A204.1 (cell line): ENCODE measurements around the gene XIRP2.

Experiments used
- FAIRE-seq: peaks from 2 replicates; lab custom pipeline; 2012; peaks lifted over from hg19 to GRCh38; lab: Jason Lieb, UNC

The XIRP2 gene

GRCh38 chr2:167292430-167293171, 404.3 kb downstream of the XIRP2 start, which contains the start of gene B3GALT1:
Gene B3GALT1, plus strand, starts transcription at chr2:167293001.
- FAIRE-seq = no peak

DNA sequence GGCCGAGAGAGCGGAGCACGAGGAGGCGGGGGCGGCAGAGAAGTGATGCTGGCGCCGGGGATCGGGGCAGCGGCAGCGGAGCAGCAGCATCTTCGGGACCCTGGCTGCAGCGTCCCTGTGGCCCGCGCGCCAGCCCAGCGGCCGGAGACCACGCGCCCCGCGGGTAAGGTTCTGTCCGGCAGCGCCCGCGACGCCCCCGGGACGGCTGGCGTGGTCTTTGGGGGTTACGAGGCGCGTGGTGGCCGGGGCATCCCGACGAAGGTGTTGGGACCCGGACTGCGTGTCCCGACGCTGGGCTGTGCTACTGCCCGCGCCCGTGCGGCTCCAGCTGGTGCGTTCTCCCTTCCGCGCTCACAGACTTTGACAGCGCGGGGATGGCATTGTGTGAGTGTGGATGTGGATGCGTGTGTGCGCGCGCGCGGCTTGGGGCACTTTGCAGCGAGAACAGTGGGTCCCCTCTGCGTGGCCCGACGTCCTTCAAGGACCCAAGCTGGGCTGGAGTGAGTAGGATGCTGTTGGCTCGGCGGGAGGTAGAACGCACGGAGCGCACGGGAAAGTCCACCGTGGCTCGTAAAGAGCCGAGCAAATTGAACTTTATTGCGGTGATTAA, 405.0 kb downstream of the XIRP2 start:
- FAIRE-seq = no peak

GRCh38 chr2:167293943-167294775, 405.9 kb downstream of the XIRP2 start:
- FAIRE-seq = no peak

DNA sequence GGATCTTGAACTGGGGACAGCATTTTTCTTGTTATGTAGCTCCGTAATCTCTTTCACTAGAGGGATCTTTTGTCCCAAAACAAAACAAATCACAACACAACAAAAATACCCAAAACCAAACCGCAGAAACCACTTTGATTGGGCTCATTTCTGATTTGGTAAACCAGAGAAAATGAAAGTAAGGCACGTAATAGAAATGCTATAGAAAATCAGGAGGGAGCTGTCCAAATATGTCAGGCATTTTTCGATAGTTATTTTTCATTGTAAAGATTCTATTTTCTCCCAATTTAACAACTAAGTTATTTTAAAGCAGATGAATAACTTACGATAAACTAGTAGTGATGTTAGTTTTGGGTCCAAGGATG, 406.5 kb downstream of the XIRP2 start:
- peak; percentile 66 for FAIRE-seq

DNA sequence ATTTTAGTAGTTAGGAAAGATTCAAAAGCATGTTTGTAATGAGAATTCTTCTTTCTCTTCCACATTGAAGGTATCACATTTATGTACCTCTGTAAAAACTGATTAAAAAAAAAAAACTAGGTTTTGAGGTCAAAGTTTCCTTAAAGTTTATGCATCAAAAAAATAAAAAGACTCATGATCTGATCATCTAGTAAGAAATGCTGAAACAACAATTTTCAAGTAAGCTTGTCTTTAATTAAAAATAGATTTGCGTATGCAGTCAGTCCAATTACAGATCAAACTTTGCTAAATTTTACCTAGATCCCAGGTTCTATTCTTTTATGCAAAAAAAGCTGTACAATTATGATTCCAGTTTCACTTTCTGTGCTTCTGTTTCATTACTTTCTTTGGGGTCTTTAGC, 409.0 kb downstream of the XIRP2 start:
- FAIRE-seq = no peak

- FAIRE-seq = no peak
Observed at GRCh38 chr2:167298017-167298416, 409.7 kb downstream of the XIRP2 start.
